HepG2 (cell line): ENCODE measurements around the gene ABCG8. TPM values are rescaled to one million over a fixed set of nuclear protein-coding genes. Genes with fewer than 3 reads are reported as not detected.

Experiments
- ATAC-seq: fragments of 200-7000 bp; cut with Tn5 transposase; 3 replicates; pipeline ENCODE4 v1.9.1; 2020; ENCODE audit warnings: mild to moderate bottlenecking, moderate library complexity
- BruUV-seq: library from RNA; stranded (reverse); fragments of 400-500 nt; replicated peaks from 2 replicates; lab custom pipeline; 2021; lab: Mats Ljungman, UMichigan
- CTCF ChIA-PET: fragments of 300-600 bp; formaldehyde crosslinking; extraction: SDS; loops from one replicate; lab custom pipeline; 2021; ENCODE audit warnings: low total read pairs, inconsistent platforms, low intra/inter-chr PET ratio; lab: Yijun Ruan, JAX
- POLR2A ChIA-PET: fragments of 350-600 bp; sonication (Branson Sonifier 250); formaldehyde crosslinking; loops from one replicate; lab custom pipeline; 2020; ENCODE audit warnings: antibody characterized with exemption, inconsistent platforms; lab: Yijun Ruan, JAX
- DNase-seq: peaks from one replicate; pipeline ENCODE4 v3.0.0-alpha.2; 2015; ENCODE audit warnings: low spot score
- FAIRE-seq: peaks from 3 replicates; lab custom pipeline; 2011; peaks lifted over from hg19 to GRCh38; lab: Jason Lieb, UNC
- H2AFZ ChIP-seq: one replicate; pipeline ENCODE4 v1.6.1; 2011; ENCODE audit warnings: low read length, inconsistent platforms
- H3K27ac ChIP-seq: fragments of 300-600 bp; 3 replicates; pipeline ENCODE4 v1.8.0; 2011; ENCODE audit warnings: mixed run types, mild to moderate bottlenecking, mixed read lengths, low read length, inconsistent platforms; ENCODE audit not compliant: insufficient read depth; ENCODE audit errors: extremely low read length
- H3K27me3 ChIP-seq, 2 experiments: fragments of 200-600 bp in 1 of 2; 2 replicates in 1 of 2; 3 replicates in 1 of 2; pipeline versions ENCODE4 v1.6.0 to v1.8.0; 2011; ENCODE audit warnings: low read length in 2 of 2, mild to moderate bottlenecking in 2 of 2, moderate library complexity in 2 of 2, inconsistent platforms in 1 of 2; ENCODE audit not compliant: insufficient read depth in 2 of 2, control insufficient read depth in 1 of 2
- H3K36me3 ChIP-seq, 2 experiments: fragments of 200-600 bp in 1 of 2; replicated peaks in 1 of 2; 2 replicates in 1 of 2; 3 replicates in 1 of 2; pipeline versions ENCODE4 v1.5.1 to v1.8.0; 2011; ENCODE audit warnings: low read length in 2 of 2, inconsistent platforms in 1 of 2; ENCODE audit not compliant: insufficient read depth in 2 of 2, control insufficient read depth in 1 of 2
- H3K4me1 ChIP-seq: 2 replicates; pipeline ENCODE4 v1.5.1; 2012; ENCODE audit warnings: low read length, inconsistent platforms; ENCODE audit not compliant: insufficient read depth
- H3K4me2 ChIP-seq: 2 replicates; pipeline ENCODE4 v1.6.0; 2011; ENCODE audit warnings: low read depth, low read length, inconsistent platforms
- H3K4me3 ChIP-seq, 3 experiments: fragments of 200-600 bp in 1 of 3; sonication (generic), shearing (Covaris generic) in 1 of 3; replicated peaks in 1 of 3; 2 replicates each; pipeline ENCODE4 v1.5.1; 2011 to 2016; ENCODE audit warnings: low read length in 3 of 3, inconsistent platforms in 2 of 3, low read depth in 2 of 3, mild to moderate bottlenecking in 2 of 3, control low read depth in 1 of 3, mixed read lengths in 1 of 3; ENCODE audit not compliant: insufficient read depth in 1 of 3
- H3K79me2 ChIP-seq: one replicate; pipeline ENCODE4 v1.6.1; 2011; ENCODE audit warnings: low read length, inconsistent platforms; ENCODE audit not compliant: insufficient read depth
- H3K9ac ChIP-seq: 2 replicates; pipeline ENCODE4 v1.6.0; 2011; ENCODE audit warnings: mild to moderate bottlenecking, low read depth, low read length, inconsistent platforms; ENCODE audit not compliant: insufficient read depth
- H3K9me3 ChIP-seq: 2 replicates; pipeline ENCODE4 v1.5.1; 2012; ENCODE audit warnings: mild to moderate bottlenecking, low read length
- H4K20me1 ChIP-seq: 2 replicates; pipeline ENCODE4 v1.6.0; 2011; ENCODE audit warnings: inconsistent platforms, mild to moderate bottlenecking, low read length, moderate library complexity; ENCODE audit not compliant: insufficient read depth
- CHD4 ChIP-seq: fragments of 200-600 bp; sonication (generic); IDR thresholded peaks from 2 replicates; pipeline ENCODE4 v1.7.0; 2017; ENCODE audit warnings: mild to moderate bottlenecking, low read length, borderline replicate concordance
- DDIT3 ChIP-seq: sonication (generic); formaldehyde crosslinking; IDR thresholded peaks from 2 replicates; pipeline ENCODE4 v1.4.0; 2020; ENCODE audit warnings: mild to moderate bottlenecking, missing genetic modification reagents
- HNRNPLL ChIP-seq: fragments of 200-400 bp; formaldehyde crosslinking; IDR thresholded peaks from 2 replicates; pipeline ENCODE4 v1.6.1; 2017; ENCODE audit warnings: mild to moderate bottlenecking, low read depth, low read length; ENCODE audit not compliant: poor library complexity, severe bottlenecking
- KDM6A ChIP-seq: IDR thresholded peaks from 2 replicates; pipeline ENCODE4 v1.6.1; 2016; ENCODE audit warnings: low read depth
- MAFG ChIP-seq: sonication (generic); formaldehyde crosslinking; IDR thresholded peaks from 2 replicates; pipeline ENCODE4 v1.5.1; 2020; ENCODE audit warnings: mild to moderate bottlenecking, missing genetic modification reagents
- NR1H2 ChIP-seq: sonication (generic); formaldehyde crosslinking; IDR thresholded peaks from 2 replicates; pipeline ENCODE4 v1.8.1; 2022; ENCODE audit warnings: low read depth, missing genetic modification reagents, borderline replicate concordance
- PRMT3 ChIP-seq: sonication (generic); formaldehyde crosslinking; IDR thresholded peaks from 2 replicates; pipeline ENCODE4 v1.8.1; 2022; ENCODE audit warnings: low read depth, mild to moderate bottlenecking, moderate library complexity, missing genetic modification reagents, borderline replicate concordance
- RBM39 ChIP-seq: fragments of 200-400 bp; formaldehyde crosslinking; IDR thresholded peaks from one replicate; pipeline ENCODE4 v1.6.1; 2018; ENCODE audit warnings: antibody characterized with exemption, mild to moderate bottlenecking, low read depth, low read length; ENCODE audit not compliant: poor library complexity, severe bottlenecking
- SP140L ChIP-seq: sonication (generic); formaldehyde crosslinking; IDR thresholded peaks from 2 replicates; pipeline ENCODE4 v1.4.0; 2020; ENCODE audit warnings: missing genetic modification reagents, borderline replicate concordance
- SRF ChIP-seq: IDR thresholded peaks from 2 replicates; pipeline ENCODE4 v1.6.1; 2011; ENCODE audit warnings: mild to moderate bottlenecking, low read depth, low read length, moderate library complexity
- TP53 ChIP-seq: sonication (generic); formaldehyde crosslinking; conservative IDR thresholded peaks from 2 replicates; pipeline ENCODE4 v1.4.0; 2020; ENCODE audit warnings: missing genetic modification reagents
- ZBTB46 ChIP-seq: sonication (generic); formaldehyde crosslinking; IDR thresholded peaks from 2 replicates; pipeline ENCODE4 v1.4.0; 2020; ENCODE audit warnings: mild to moderate bottlenecking, missing genetic modification reagents, borderline replicate concordance
- ZMYM2 ChIP-seq: sonication (generic); formaldehyde crosslinking; IDR thresholded peaks from 2 replicates; pipeline ENCODE4 v1.8.0; 2022; ENCODE audit warnings: mild to moderate bottlenecking, missing genetic modification reagents
- ZNF274 ChIP-seq: sonication (generic); formaldehyde crosslinking; IDR thresholded peaks from 2 replicates; pipeline ENCODE4 v1.5.1; 2020; ENCODE audit warnings: mild to moderate bottlenecking, missing genetic modification reagents
- ZNF331 ChIP-seq: sonication (generic); formaldehyde crosslinking; IDR thresholded peaks from 2 replicates; pipeline ENCODE4 v1.4.0; 2020; ENCODE audit warnings: missing genetic modification reagents
- ZNF431 ChIP-seq: sonication (generic); formaldehyde crosslinking; IDR thresholded peaks from 2 replicates; pipeline ENCODE4 v1.9.0; 2022; ENCODE audit warnings: missing genetic modification reagents, low read depth, mild to moderate bottlenecking, borderline replicate concordance
- ZNF510 ChIP-seq: sonication (generic); formaldehyde crosslinking; IDR thresholded peaks from 2 replicates; pipeline ENCODE4 v1.4.0; 2020; ENCODE audit warnings: low read depth, mild to moderate bottlenecking, missing genetic modification reagents
- ZNF614 ChIP-seq: IDR thresholded peaks from 2 replicates; pipeline ENCODE4 v1.6.1; 2018; ENCODE audit warnings: missing biosample characterization, missing genetic modification reagents, inconsistent platforms, borderline replicate concordance
- ZNF691 ChIP-seq: sonication (generic); formaldehyde crosslinking; IDR thresholded peaks from 2 replicates; pipeline ENCODE4 v1.4.0; 2020; ENCODE audit warnings: missing genetic modification reagents, low read depth, mild to moderate bottlenecking, borderline replicate concordance
- ZNF749 ChIP-seq: sonication (generic); formaldehyde crosslinking; IDR thresholded peaks from 2 replicates; pipeline ENCODE4 v1.8.0; 2022; ENCODE audit warnings: mild to moderate bottlenecking, missing genetic modification reagents, moderate library complexity, borderline replicate concordance
- WGBS: methylation state at CpG from one replicate; pipeline ENCODE4 v1.1.6; 2017; ENCODE audit warnings: low lambda C conversion rate; 5-methylcytosine and 5-hydroxymethylcytosine counted together
- in situ Hi-C: cut with HindIII; loops from 2 replicates; pipeline ENCODE4 v1.10.0; 2017; ENCODE audit warnings: low pct_unique_long_range_greater_than_20kb; ENCODE audit not compliant: extremely low pct_ligation_motif_present
- intact Hi-C: fragments of 100-400 bp; cut with micrococcal nuclease; formaldehyde crosslinking; loops from one replicate; pipeline ENCODE4 v1.10.0; 2022; ENCODE audit not compliant: unreplicated experiment
- polyA plus RNA-seq, 8 experiments: library from polyadenylated mRNA; depleted of rRNA in 3 of 8; stranded (reverse) in 7 of 8; unstranded in 1 of 8; fragments of >200 nt; fragmentation: Illumina TruSeq in 4 of 8; extraction: Trizol in 4 of 8; gene quantifications; 2 replicates each; pipeline versions ENCODE4 v1.2.1 to v1.2.3, GENCODE V29; 2011 to 2016; ENCODE audit warnings: low read depth in 4 of 8, missing spikeins in 1 of 8, mixed read lengths in 1 of 8; ENCODE audit not compliant: insufficient read depth in 1 of 8
- total RNA-seq, 5 experiments: library from RNA; depleted of rRNA; stranded (reverse); fragments of >200 nt; fragmentation: Illumina TruSeq; extraction: Trizol; gene quantifications; 2 replicates each; pipeline ENCODE4 v1.2.3, GENCODE V29; 2016; ENCODE audit warnings: low read depth in 1 of 5

The ABCG8 gene
- total and polyA plus RNA-seq, 2 of the 13 experiments (the other 11 are each of a cell fraction or from before 2014, with no cell fraction given): 8.1 to 8.8 TPM

GRCh38 chr2:43890855-43891254, 52.1 kb downstream of the ABCG8 start (continued):
- no peak for TF ChIP-seq ZNF331 (CRISPR knock-in tag)

GRCh38 chr2:43894743-43895142, 56.0 kb downstream of the ABCG8 start:
- CTCF ChIA-PET: no interaction called here
- WGBS: 93% methylated on average over 2 of the region's 2 CpGs
- Histone ChIP-seq H3K36me3 (peaks cover 29 to 94% of the 10 kb centered on the region in 2 experiments), H3K27me3 (no peaks in the 10 kb centered on the region), H3K27ac (no peak overlapping the region), H2AFZ (no peak overlapping the region), H3K4me2 (no peak overlapping the region), H3K9ac (no peak overlapping the region), H3K79me2 (no peaks in the 10 kb centered on the region), H3K4me1 (no peaks in the 10 kb centered on the region), H3K4me3 (no peak overlapping the region), H3K9me3 (no peaks in the 10 kb centered on the region), H4K20me1 (no peaks in the 10 kb centered on the region)
- no TSS peak for BruUV-seq
- no peak for DNase-seq
- no peak for ATAC-seq
- no peak for TF ChIP-seq ZNF749 (CRISPR knock-in tag)
- TF ChIP-seq ZMYM2 (CRISPR knock-in tag): no peak
- no peak for TF ChIP-seq ZNF614 (CRISPR knock-in tag)
- no peak for TF ChIP-seq DDIT3 (CRISPR knock-in tag)
- TF ChIP-seq ZNF274 (CRISPR knock-in tag): no peak
- TF ChIP-seq ZNF431 (CRISPR knock-in tag): no peak
- TF ChIP-seq ZNF691 (CRISPR knock-in tag): no peak
- TF ChIP-seq ZNF510 (CRISPR knock-in tag): no peak
- TF ChIP-seq SP140L (CRISPR knock-in tag): no peak
- TF ChIP-seq MAFG (CRISPR knock-in tag): no peak
- TF ChIP-seq NR1H2 (CRISPR knock-in tag): no peak
- TF ChIP-seq RBM39: no peak
- TF ChIP-seq CHD4: no peak
- TF ChIP-seq HNRNPLL: no peak
- TF ChIP-seq TP53 (CRISPR knock-in tag): no peak
- no peak for TF ChIP-seq SRF
- TF ChIP-seq PRMT3 (CRISPR knock-in tag): no peak
- TF ChIP-seq KDM6A (CRISPR knock-in tag): no peak
- TF ChIP-seq ZBTB46 (CRISPR knock-in tag): no peak
- intact Hi-C loops: no loop called here
- no peak for FAIRE-seq
- in situ Hi-C loops: no loop called here
- POLR2A ChIA-PET: no interaction called here
